Skeletal muscle satellite cell (primary cell): Measurements from ENCODE around the gene SMKR1.
"Not testable (repeated sequence)": the region's sequence is repeated elsewhere in the genome, so short reads cannot be mapped to it uniquely, and the experiment has no call there.

Source experiments
- H3K27me3 ChIP-seq: 2 replicates; pipeline ENCODE4 v1.7.0; 2013; ENCODE audit warnings: low read length; ENCODE audit not compliant: control insufficient read depth, insufficient read depth
- H3K36me3 ChIP-seq: 2 replicates; pipeline ENCODE4 v1.7.0; 2013; ENCODE audit warnings: mild to moderate bottlenecking, control low read depth, low read length; ENCODE audit not compliant: insufficient read depth
- H3K4me1 ChIP-seq: 2 replicates; pipeline ENCODE4 v1.7.0; 2013; ENCODE audit warnings: low read length; ENCODE audit not compliant: control insufficient read depth, insufficient read depth
- H3K4me2 ChIP-seq: 2 replicates; pipeline ENCODE4 v1.7.0; 2013; ENCODE audit warnings: mild to moderate bottlenecking, low read length
- H3K4me3 ChIP-seq: 2 replicates; pipeline ENCODE4 v1.7.0; 2013; ENCODE audit warnings: low read length
- H3K9ac ChIP-seq: 2 replicates; pipeline ENCODE4 v1.7.0; 2013; ENCODE audit warnings: mild to moderate bottlenecking, low read depth, low read length, moderate library complexity
- H3K9me3 ChIP-seq: replicated peaks from 2 replicates; pipeline ENCODE4 v1.7.0; 2013; ENCODE audit warnings: mild to moderate bottlenecking, control low read depth, low read length

The SMKR1 gene

DNA sequence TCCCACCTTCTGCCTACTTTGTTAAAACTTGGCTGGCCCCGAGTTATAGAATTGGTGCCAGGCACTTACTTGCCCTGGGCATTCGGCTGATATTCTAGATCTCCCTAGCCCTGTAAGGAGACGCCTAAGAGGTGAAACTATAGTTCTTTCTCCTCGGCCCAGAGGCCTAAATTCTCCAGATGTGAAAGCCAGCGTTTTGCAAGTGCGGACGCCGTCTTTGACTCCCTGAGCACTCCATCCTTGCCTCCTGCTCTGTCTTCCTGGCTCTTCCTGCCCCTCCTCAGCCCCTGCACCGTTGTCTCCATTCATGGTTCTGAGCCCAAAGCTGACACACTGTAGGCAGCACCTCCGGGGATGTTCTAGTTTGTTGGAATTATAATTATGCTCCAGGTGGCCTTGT lies 11.2 kb downstream of the SMKR1 start:
- Histone ChIP-seq H3K4me2 (no peak overlapping the region), H3K4me1 (no peaks in the 10 kb centered on the region), H3K27me3 (peaks cover 22% of the 10 kb centered on the region), H3K9me3 (no peaks in the 10 kb centered on the region), H3K36me3 (no peaks in the 10 kb centered on the region), H3K9ac (no peak overlapping the region), H3K4me3 (no peak overlapping the region)

DNA sequence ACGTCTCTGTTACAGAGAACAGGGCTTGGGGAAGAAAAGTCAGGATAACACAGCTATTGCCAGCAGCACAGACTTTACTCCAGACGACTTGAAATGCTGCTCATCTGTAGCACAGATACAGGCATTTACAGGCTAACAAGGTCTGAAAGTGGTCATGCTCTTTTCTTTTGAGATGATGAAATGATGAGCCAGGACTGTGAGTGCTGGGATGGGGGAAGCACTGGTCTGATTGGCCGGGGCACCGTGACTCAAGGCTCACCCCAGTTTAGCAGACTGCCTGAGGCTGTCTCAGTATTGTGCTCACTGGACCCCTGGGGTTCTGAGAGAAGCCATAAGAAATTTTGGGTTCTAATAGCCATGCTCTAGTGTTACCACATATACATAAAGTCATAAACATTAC lies 12.4 kb downstream of the SMKR1 start:
- Histone ChIP-seq H3K9ac (no peak overlapping the region), H3K4me2 (no peak overlapping the region), H3K27me3 (peaks cover 25% of the 10 kb centered on the region), H3K9me3 (no peaks in the 10 kb centered on the region), H3K4me1 (no peaks in the 10 kb centered on the region), H3K4me3 (no peak overlapping the region), H3K36me3 (no peaks in the 10 kb centered on the region)

GRCh38 chr7:129515381-129515780 lies 13.1 kb downstream of the SMKR1 start:
- no peaks in the 10 kb centered on the region for H3K9me3 ChIP-seq
- no peak overlapping the region for H3K4me3 ChIP-seq
- peaks cover 29% of the 10 kb centered on the region for H3K27me3 ChIP-seq
- H3K4me1 ChIP-seq: no peaks in the 10 kb centered on the region
- H3K9ac ChIP-seq: no peak overlapping the region
- no peaks in the 10 kb centered on the region for H3K36me3 ChIP-seq
- no peak overlapping the region for H3K4me2 ChIP-seq

GRCh38 chr7:129517931-129518330 lies 15.6 kb downstream of the SMKR1 start:
- no peak overlapping the region for H3K9ac ChIP-seq
- H3K27me3 ChIP-seq: peaks cover 33% of the 10 kb centered on the region
- no peaks in the 10 kb centered on the region for H3K9me3 ChIP-seq
- no peak overlapping the region for H3K4me3 ChIP-seq
- H3K4me2 ChIP-seq: no peak overlapping the region
- H3K36me3 ChIP-seq: no peaks in the 10 kb centered on the region
- H3K4me1 ChIP-seq: no peaks in the 10 kb centered on the region

DNA sequence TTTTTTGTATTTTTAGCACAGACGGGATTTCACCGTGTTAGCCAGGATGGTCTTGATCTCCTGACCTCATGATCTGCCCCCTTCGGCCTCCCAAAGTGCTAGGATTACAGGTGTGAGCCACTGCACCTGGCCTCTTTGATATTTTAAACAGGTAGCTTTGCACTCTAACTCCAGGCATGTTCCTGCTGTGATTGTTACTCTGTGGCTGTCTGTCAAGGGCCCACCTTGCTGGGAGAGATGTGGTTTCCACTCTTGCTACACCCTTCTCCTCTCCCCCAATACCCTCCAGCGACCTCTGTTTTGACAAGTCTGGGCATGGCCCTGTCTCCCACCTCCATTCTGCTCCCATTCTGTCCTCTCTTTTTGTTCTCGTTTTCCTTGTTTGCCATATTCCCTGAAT lies 17.1 kb downstream of the SMKR1 start:
- no peaks in the 10 kb centered on the region for H3K4me1 ChIP-seq
- no peak overlapping the region for H3K4me3 ChIP-seq
- peaks cover 24% of the 10 kb centered on the region for H3K27me3 ChIP-seq
- no peaks in the 10 kb centered on the region for H3K9me3 ChIP-seq
- no peak overlapping the region for H3K4me2 ChIP-seq
- no peaks in the 10 kb centered on the region for H3K36me3 ChIP-seq
- no peak overlapping the region for H3K9ac ChIP-seq

DNA sequence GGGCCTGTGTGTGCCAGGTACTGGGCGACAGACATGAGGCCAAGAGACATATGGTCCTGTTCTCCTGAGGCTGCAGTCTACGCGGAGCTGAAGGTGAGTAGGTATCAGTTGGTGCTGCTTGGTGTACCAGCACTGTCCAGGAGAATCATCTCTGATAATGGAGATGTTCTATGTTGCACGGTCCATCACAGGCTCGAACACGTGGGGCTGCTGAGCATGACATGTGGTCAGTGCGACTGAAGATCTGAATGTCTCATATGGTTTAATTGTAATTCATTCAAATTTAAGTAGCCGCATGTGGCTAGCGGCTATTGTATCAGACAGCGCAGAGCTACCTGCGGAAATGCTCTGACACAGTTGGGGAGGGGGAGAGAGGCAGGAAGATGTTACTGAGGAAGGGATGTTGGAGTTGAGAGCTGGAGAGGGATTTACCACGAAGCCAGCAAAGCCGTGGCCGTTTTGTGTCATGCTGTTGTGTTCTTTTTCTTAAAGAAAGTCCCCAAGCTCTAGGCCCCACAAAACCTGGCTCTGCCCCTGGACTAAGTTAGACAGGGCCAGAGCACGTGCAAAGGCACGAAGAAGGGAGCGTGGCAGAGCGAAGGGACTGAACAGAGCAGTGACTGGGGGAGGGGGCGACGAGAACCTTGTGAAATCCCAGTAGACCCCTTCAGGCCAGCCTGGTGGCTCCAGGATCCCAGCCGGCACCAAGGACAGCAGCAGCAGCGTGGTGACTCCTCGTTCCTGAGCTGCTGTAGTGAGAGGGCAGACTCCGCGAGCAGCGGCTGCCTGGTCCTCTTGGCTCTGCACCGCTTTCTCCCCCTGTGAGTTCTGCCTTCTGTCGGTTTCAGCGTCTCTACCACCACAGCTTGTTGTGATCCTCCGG lies 20.0 kb downstream of the SMKR1 start:
- H3K9me3 ChIP-seq: no peaks in the 10 kb centered on the region
- H3K27me3 ChIP-seq: peaks cover 24% of the 10 kb centered on the region
- no peak overlapping the region for H3K4me3 ChIP-seq
- no peaks in the 10 kb centered on the region for H3K4me1 ChIP-seq
- no peak overlapping the region for H3K4me2 ChIP-seq
- no peaks in the 10 kb centered on the region for H3K36me3 ChIP-seq
- H3K9ac ChIP-seq: no peak overlapping the region

GRCh38 chr7:129522971-129523340 lies 20.6 kb downstream of the SMKR1 start:
- no peaks in the 10 kb centered on the region for H3K4me1 ChIP-seq
- H3K4me2 ChIP-seq: no peak overlapping the region
- H3K9me3 ChIP-seq: no peaks in the 10 kb centered on the region
- H3K4me3 ChIP-seq: no peak overlapping the region
- H3K27me3 ChIP-seq: peaks cover 24% of the 10 kb centered on the region
- no peak overlapping the region for H3K9ac ChIP-seq
- no peaks in the 10 kb centered on the region for H3K36me3 ChIP-seq

DNA sequence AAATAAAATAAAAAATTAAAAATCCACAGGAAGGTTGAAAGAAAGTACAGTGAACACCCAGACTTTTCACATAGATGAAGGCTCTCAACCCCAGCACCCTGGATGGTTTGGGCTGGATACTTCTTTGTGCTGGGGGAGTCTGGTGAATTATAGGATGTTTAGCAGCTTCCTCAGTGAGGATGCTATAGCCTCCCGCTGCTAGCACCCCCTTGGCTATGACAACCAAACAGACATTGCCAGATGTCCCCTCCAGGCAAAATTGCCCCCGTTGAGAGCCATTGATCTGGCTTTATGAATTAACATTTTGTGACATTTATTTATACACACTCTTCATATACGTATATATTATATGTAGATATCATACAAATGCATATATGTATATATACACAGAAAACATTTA lies 21.6 kb downstream of the SMKR1 start:
- H3K9ac ChIP-seq: no peak overlapping the region
- H3K27me3 ChIP-seq: peaks cover 24% of the 10 kb centered on the region
- H3K4me3 ChIP-seq: no peak overlapping the region
- H3K4me2 ChIP-seq: no peak overlapping the region
- no peaks in the 10 kb centered on the region for H3K36me3 ChIP-seq
- H3K4me1 ChIP-seq: no peaks in the 10 kb centered on the region
- H3K9me3 ChIP-seq: no peaks in the 10 kb centered on the region

DNA sequence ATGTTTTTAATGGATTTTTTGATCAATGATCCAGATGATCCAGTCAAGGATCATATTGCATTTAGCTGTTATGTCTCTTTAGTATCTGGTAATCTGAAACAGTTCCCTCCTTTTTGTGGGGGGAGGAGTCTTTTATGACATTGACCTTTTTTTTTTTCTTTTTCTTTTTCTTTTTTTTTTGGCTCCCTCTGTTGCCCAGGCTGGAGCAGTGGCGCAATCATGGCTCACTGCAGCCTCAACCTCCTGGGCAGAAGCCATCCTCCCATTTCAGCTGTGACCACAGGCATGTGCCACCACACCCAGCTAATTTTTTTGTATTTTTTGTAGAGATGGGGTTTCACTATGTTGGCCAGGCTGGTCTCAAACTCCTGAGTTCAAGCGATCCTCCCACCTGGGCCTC lies 22.1 kb downstream of the SMKR1 start:
- not testable (repeated sequence) for H3K4me1 ChIP-seq, H3K4me2 ChIP-seq, H3K9me3 ChIP-seq, H3K9ac ChIP-seq, H3K4me3 ChIP-seq, H3K36me3 ChIP-seq
- H3K27me3 ChIP-seq: peaks cover 24% of the 10 kb centered on the region

DNA sequence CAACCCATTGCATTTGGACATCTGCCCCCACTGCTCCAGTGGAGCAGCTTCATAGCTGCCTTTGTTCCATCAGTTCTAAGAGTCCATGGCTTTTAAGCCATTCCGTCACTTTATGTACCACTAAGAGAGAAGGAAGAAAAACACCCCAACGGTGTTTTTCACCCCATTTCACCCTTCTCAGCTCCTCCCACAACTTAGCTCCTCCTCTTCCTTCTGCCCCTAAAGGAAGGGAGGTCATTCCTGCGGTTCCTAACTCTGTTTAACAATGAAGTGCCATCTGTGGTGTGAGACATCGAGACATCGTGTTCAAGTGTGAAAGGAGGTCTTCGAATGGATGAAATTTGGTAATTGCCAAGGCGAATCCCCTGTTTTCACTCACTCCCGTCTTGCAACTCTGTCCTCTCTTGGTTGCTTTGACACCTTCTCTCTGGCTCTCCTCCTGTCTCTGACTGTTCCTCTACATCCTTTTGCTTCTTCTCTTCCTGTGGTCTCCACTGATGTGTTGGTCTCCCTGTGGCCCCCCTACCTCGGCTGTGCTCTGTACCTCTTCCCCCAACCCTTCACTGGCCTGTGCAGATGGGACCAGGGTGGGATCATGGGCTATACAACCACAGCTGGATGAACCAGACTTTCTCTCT lies 23.0 kb downstream of the SMKR1 start:
- no peaks in the 10 kb centered on the region for H3K9me3 ChIP-seq
- H3K4me2 ChIP-seq: no peak overlapping the region
- H3K27me3 ChIP-seq: peaks cover 18% of the 10 kb centered on the region
- no peaks in the 10 kb centered on the region for H3K36me3 ChIP-seq
- H3K4me1 ChIP-seq: peaks cover 2% of the 10 kb centered on the region
- H3K4me3 ChIP-seq: no peak overlapping the region
- H3K9ac ChIP-seq: no peak overlapping the region

DNA sequence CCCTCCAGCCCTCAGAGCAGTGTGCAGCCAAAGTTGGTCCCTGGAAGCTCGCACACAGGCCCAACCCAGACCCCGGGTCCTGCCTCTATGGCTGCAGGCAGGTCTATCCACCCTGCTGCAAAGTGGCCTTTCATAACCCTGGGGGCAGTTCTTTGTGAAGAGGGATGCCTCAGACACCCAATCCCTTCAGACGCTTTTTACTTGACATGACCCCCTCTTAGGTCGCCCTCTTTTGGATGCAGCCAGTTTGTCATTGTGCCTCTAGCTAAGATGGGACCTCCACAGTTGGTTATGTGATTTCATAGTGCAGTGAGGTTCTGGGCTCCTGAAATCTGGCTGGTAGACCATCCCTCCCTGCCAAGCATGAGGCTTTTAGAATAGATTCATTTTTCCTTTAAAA lies 27.3 kb downstream of the SMKR1 start:
- Histone ChIP-seq H3K36me3 (no peaks in the 10 kb centered on the region), H3K4me2 (no peak overlapping the region), H3K27me3 (no peaks in the 10 kb centered on the region), H3K9me3 (no peaks in the 10 kb centered on the region), H3K4me3 (no peak overlapping the region), H3K4me1 (peaks cover 9% of the 10 kb centered on the region), H3K9ac (no peak overlapping the region)
